Coronary artery (tissue), 2 donors: Measurements from ENCODE around the gene GPAT3.
"Not testable (repeated sequence)": the region's sequence is repeated elsewhere in the genome, so short reads cannot be mapped to it uniquely, and the experiment has no call there.

Experiments used
- DNase-seq: peaks from one replicate; pipeline ENCODE4 v3.0.0-alpha.2; 2017; ENCODE audit warnings: low spot score
- H3K27ac ChIP-seq, 2 donors: fragments of 200-600 bp; sonication (generic); one replicate each; pipeline ENCODE4 v1.5.1; 2016 to 2019
- H3K4me3 ChIP-seq: fragments of 200-600 bp; sonication (generic); 2 replicates; pipeline ENCODE4 v1.5.1; 2016; ENCODE audit warnings: mild to moderate bottlenecking, moderate library complexity
- TF ChIP-seq, protein P1 (sequence below): fragments of 200-600 bp; sonication (generic); IDR thresholded peaks from one replicate; pipeline ENCODE4 v1.5.1; 2019; ENCODE audit warnings: antibody characterized with exemption

Gene GPAT3

DNA sequence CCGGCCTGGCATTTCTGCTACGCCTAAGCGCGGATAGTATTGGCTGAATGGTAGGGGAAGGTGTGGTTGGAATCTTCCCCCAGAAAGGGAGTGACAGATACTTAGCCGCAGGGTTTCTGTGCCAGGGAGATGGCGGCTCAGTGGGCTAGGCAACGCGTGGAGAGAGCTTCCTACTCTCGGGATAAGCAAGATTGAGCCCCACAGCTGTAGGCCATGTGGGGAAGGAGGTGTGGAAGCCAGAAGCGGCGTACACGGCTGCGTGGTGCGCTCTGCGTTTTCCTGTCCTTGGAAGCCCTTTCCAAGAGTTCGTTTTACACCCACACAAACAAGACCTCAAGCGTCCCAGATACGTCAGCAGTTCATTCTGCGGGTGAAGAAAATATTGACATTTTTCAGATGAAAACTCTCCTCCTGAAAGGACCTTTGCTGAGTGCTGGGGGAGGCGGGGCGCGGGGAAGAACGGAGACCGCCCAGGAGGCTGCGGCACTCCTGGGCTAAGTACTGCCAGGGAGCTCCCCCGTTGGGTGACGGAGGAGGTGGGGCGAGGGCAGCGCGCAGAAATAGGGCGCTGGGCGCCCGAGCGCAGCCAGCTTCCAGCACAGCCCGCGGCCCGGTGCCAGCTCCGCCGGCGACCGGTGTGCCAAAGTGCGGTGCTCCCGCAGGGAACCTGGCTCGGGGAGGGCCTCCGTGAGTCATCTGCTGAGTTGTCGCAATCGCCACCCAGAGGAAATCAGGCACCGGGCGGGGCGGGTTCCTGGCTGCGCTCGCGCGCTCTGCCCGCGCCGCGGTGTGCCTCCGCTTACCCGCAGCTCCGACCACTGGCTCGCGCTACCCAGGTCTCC lies at the start of gene GPAT3:
GPAT3 (plus strand) TSS at position 589 of the 842 bp plus-strand sequence. CDS start 515 bp downstream, outside the sequence.
- DNase-seq, result peak; percentile 84
- Histone ChIP-seq H3K27ac (peak within 1 kb of the TSS; percentile 12 to 39), H3K4me3 (peak within 1 kb of the TSS; percentile 81)
- TF ChIP-seq, protein P1, sequence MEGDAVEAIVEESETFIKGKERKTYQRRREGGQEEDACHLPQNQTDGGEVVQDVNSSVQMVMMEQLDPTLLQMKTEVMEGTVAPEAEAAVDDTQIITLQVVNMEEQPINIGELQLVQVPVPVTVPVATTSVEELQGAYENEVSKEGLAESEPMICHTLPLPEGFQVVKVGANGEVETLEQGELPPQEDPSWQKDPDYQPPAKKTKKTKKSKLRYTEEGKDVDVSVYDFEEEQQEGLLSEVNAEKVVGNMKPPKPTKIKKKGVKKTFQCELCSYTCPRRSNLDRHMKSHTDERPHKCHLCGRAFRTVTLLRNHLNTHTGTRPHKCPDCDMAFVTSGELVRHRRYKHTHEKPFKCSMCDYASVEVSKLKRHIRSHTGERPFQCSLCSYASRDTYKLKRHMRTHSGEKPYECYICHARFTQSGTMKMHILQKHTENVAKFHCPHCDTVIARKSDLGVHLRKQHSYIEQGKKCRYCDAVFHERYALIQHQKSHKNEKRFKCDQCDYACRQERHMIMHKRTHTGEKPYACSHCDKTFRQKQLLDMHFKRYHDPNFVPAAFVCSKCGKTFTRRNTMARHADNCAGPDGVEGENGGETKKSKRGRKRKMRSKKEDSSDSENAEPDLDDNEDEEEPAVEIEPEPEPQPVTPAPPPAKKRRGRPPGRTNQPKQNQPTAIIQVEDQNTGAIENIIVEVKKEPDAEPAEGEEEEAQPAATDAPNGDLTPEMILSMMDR, result no peak

DNA sequence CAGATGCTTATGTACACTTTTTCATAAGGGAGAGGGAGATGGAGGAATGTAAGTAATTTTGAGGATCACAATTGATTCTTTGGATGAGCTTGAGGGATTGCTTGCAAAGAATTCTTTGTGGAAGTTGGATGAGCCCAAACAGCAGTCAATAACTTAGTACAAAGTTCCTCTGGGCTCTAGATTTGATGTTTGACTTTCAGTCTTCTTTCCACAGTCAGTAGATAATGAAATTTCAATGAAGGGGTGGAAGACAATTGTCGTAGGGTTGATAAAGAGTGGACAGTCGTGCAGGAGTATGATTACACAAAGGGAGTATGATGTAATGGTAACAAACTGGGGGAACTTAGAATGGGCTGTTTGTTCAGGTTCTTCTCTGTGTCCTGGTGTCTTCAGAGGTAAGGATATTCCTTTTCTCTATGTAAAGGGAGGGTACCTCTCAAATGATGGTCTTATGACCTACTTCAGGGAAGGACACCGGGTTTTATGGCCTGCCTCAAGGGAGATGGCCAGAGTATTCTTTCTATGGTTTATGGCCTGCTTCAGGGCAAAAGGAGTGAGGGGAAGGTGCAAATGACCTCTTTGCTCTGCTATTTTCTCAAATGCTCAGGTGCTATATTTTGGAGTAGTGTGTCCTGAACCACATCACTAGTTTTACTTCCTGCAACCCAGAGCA lies 49.3 kb upstream of the GPAT3 start:
- DNase-seq, result no peak
- TF ChIP-seq, protein P1, result no peak
- Histone ChIP-seq H3K27ac (no peak overlapping the region), H3K4me3 (no peak overlapping the region)

DNA sequence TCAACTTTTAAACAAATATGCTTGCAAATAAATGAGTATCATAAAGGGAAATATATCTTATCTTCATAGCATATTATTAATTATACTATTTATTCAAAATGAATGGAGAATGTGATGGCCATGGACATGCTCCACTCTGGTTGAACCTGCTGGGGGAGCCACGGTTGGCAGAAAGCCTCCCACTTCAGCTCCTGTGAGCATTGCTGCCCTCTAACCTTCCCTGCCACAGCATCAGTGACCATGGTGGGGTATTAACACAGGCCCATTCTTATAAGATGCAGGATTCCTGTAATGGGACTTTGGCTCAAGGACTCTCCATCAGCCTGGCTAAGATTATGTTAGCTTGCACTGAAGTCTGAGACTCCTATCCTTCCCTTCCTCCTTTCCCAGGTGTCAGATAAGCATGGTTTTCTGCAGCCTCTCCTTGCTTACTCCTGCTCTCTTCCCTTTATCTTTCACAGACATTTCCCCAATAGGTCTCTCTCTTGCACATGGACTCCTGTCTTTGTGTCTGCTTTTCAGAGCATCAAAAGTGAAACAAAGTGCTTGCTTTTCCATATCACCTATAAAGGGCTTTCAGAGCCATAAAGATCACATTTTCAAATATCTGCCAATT lies 46.1 kb upstream of the GPAT3 start:
- TF ChIP-seq, protein P1, result no peak
- no peak overlapping the region for H3K4me3 ChIP-seq
- no peak for DNase-seq
- no peak overlapping the region for H3K27ac ChIP-seq

DNA sequence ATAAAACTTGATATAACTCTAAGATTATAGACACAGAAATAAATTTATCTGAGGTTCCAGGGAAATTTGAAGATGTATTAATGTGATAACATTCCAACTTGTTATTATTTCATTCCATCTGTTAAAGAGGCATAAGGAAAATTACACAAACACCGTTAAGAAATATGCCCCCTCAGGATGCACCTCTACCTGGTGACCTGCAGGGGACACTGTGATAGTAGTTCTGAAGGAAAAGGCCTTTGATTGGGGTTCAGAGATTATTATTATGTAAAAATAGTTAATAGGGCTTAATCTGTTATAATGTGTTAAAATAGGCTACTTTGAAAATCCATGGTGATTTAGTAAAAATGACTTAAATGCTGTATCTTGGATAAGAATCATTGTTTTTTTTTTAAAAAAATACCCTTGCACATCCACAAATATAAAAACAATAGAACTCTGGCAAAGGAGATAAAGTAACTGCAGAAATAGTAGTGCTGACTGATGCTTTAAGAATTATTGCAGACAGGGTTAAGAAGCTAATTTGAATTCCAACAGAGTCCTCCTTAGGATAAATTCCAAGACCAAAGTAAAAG lies 44.9 kb upstream of the GPAT3 start:
- DNase-seq, result no peak
- no peak overlapping the region for H3K27ac ChIP-seq
- TF ChIP-seq, protein P1, result no peak
- H3K4me3 ChIP-seq, result no peak overlapping the region

DNA sequence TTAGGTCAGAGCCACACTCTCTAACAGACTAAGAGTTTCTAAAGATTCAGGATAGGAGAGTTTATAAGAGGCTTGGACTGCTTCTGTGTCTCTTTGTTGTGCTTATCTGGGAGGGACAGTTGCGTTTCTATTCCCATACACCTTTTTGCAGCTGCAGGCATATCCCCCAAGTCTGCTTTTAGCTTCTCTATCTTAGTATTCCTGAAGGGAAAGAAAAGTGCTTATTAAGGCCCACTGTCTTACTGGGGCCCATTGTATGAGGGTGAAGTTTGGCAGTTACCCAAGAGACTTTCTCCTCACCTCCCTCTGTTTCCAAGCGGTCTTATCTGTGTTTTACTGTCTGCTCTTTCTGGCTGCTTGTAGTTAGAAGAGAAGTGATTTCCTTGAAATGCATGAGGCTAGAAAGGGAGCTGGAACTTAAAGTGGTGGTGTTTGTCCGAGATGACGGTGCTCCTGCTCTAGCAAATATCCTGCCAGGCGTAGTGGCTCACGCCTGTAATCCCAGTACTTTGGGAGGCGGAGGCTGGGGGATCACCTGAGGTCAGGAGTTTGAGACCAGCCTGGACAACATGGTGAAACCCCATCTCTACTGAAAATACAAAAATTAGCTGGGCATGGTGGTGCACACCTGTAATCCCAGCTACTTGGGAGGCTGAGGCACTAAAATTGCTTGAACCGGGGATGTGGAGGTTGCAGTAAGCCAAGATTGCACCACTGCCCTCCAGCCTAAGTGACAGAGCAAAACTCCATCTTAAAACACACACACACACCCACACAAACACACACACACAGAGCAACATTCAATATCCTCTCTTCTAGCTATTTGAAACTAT lies 39.6 kb upstream of the GPAT3 start:
- not testable (repeated sequence) for H3K27ac ChIP-seq, H3K4me3 ChIP-seq, DNase-seq

DNA sequence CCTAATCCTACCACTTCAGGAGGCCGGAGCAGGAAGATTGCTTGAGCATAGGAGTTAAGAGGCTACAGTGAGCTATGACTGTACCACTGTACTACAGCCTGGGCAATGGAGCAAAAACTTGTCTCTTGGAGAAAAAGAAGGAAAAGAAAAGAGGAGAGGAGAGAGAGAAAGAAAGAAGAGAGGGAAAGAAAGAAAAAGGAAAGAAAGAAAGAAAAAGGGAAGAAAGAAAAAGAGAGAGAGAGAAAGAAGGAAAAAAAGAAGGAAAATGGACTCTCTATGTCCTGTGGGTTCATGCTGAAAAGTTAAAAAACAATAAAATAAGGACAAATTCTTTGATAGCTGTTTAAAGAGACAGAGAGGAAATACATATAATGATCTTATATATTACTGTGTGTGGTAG lies 37.7 kb upstream of the GPAT3 start:
- no peak for DNase-seq
- TF ChIP-seq, protein P1, result no peak
- Histone ChIP-seq H3K27ac (no peak overlapping the region), H3K4me3 (no peak overlapping the region)

DNA sequence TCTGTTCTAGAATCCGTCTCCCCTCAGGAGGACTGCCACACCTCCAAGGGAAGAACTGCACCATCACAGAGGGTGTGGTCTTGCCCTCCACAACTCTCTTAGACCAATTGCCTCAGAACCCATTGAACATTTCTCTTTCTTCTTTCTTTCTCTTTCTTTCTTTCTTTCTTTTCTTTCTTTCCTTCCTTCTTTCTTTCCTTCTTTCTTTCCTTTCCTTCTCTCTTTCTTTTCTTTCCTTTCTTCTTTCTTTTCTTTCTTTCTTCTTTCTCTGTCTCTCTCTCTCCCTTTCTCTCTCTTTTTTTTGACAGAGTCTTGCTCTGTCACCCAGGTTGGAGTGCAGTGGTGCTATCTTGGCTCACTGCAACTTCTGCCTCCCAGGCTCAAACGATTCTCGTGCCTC lies 34.2 kb upstream of the GPAT3 start:
- not testable (repeated sequence) for DNase-seq, H3K27ac ChIP-seq, H3K4me3 ChIP-seq
